K562 (cell line): ENCODE data around the gene ARL6IP6. TPM values are rescaled to one million over a fixed set of nuclear protein-coding genes. Genes with fewer than 3 reads are reported as not detected.

ENCODE experiments used
- CSDE1 ChIP-seq, 2 experiments: fragments of 450-650 bp; IDR thresholded peaks; 2 replicates each; pipeline ENCODE4 v1.6.1; 2016; ENCODE audit warnings: mild to moderate bottlenecking in 1 of 2
- ETV5 ChIP-seq: sonication (generic); formaldehyde crosslinking; IDR thresholded peaks from 2 replicates; pipeline ENCODE4 v1.4.0; 2020; ENCODE audit warnings: low read depth, mild to moderate bottlenecking, missing genetic modification reagents
- EZH2 ChIP-seq: IDR thresholded peaks from 2 replicates; pipeline ENCODE4 v1.6.1; 2012; ENCODE audit warnings: low read depth, mild to moderate bottlenecking, inconsistent platforms, low read length, borderline replicate concordance
- FOXM1 ChIP-seq, 2 experiments: fragments of 450-650 bp in 1 of 2; sonication (generic) in 1 of 2; formaldehyde crosslinking in 1 of 2; IDR thresholded peaks; 2 replicates each; pipeline versions ENCODE4 v1.6.1 to v1.9.0; 2017 to 2022; ENCODE audit warnings: low read depth in 2 of 2, mild to moderate bottlenecking in 2 of 2, missing genetic modification reagents in 1 of 2, moderate library complexity in 1 of 2
- HLTF ChIP-seq: fragments of 450-650 bp; IDR thresholded peaks from 2 replicates; pipeline ENCODE4 v1.6.1; 2016
- ZFP36 ChIP-seq: fragments of 150-350 bp; IDR thresholded peaks from 2 replicates; pipeline ENCODE4 v1.6.1; 2018; ENCODE audit warnings: low read length, low read depth; ENCODE audit not compliant: partially characterized antibody
- polyA plus RNA-seq, 8 experiments: library from polyadenylated mRNA; depleted of rRNA in 4 of 8; stranded (reverse) in 5 of 8; unstranded in 3 of 8; fragments of >200 nt; fragmentation: Nextera tagmentation in 2 of 8; fragmentation: Illumina TruSeq in 1 of 8; extraction: Ambion mirVana in 2 of 8; extraction: Trizol in 1 of 8; gene quantifications; 2 replicates each; pipeline versions ENCODE4 v1.2.1 to v1.2.3, GENCODE V29; 2011 to 2014; ENCODE audit warnings: inconsistent platforms in 1 of 8, missing spikeins in 1 of 8
- total RNA-seq, 7 experiments: library from RNA; depleted of rRNA in 6 of 7; stranded (reverse); fragments of >200 nt in 6 of 7; fragmentation: Illumina TruSeq in 2 of 7; extraction: Trizol in 2 of 7; gene quantifications; 2 replicates each; pipeline versions ENCODE4 v1.2.1 to v1.2.3, GENCODE V29; 2011 to 2021; ENCODE audit warnings: low replicate concordance in 1 of 7
- TF ChIP-seq, protein P1 (sequence below): fragments of 450-650 bp; IDR thresholded peaks from 2 replicates; pipeline ENCODE4 v1.6.1; 2016; ENCODE audit warnings: mild to moderate bottlenecking, moderate library complexity
- TF ChIP-seq, protein P2 (sequence below): conservative IDR thresholded peaks from 2 replicates; pipeline ENCODE4 v1.6.1; 2011; ENCODE audit warnings: low read depth, mild to moderate bottlenecking, low read length; ENCODE audit not compliant: control insufficient read depth
- TF ChIP-seq, protein P3 (sequence below): fragments of 450-650 bp; IDR thresholded peaks from 2 replicates; pipeline ENCODE4 v1.6.1; 2018; ENCODE audit not compliant: partially characterized antibody

Gene ARL6IP6
- total and polyA plus RNA-seq, 9 of the 15 experiments (the other 6 are each of a cell fraction or from before 2014, with no cell fraction given), result 19.2 to 98.5 (median 36.2) TPM

DNA sequence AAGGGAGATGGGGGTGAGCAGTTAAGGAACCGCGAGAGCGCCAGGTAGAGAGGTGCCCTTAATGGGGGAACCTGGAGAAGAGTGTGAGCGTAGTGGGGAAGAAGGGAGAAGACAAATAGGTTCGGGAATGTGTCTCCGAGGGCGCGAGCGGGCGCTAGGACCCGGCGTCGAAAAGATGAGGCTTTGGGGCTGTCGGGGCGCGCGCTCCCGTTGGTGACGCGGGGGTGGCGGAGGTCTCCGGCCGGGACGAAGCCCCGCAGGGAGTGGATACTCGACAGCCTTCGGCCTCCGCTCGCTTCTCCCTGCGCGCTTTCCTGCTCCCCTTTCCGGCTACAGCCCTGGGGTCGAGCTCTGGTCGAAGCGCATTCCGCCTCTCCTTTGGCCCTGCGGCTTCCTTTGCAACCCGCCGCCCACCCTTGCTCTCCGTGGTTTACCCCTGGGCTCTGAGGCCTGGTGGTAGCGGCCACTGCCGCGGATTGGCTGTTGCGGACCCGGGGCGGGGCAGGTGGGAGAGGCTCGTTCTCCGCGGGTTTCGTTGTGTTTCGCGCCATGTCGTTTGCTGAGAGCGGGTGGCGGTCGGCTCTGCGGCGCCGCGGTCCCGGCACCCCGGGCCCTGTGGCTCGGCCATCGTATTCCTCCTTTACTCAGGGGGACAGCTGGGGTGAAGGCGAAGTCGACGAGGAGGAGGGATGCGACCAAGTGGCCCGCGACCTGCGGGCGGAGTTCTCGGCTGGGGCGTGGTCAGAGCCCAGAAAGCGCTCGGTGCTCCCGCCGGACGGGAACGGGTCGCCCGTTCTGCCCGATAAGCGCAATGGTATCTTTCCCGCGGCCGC, at the start of gene ARL6IP6 (continued):
- TF ChIP-seq, protein P1, sequence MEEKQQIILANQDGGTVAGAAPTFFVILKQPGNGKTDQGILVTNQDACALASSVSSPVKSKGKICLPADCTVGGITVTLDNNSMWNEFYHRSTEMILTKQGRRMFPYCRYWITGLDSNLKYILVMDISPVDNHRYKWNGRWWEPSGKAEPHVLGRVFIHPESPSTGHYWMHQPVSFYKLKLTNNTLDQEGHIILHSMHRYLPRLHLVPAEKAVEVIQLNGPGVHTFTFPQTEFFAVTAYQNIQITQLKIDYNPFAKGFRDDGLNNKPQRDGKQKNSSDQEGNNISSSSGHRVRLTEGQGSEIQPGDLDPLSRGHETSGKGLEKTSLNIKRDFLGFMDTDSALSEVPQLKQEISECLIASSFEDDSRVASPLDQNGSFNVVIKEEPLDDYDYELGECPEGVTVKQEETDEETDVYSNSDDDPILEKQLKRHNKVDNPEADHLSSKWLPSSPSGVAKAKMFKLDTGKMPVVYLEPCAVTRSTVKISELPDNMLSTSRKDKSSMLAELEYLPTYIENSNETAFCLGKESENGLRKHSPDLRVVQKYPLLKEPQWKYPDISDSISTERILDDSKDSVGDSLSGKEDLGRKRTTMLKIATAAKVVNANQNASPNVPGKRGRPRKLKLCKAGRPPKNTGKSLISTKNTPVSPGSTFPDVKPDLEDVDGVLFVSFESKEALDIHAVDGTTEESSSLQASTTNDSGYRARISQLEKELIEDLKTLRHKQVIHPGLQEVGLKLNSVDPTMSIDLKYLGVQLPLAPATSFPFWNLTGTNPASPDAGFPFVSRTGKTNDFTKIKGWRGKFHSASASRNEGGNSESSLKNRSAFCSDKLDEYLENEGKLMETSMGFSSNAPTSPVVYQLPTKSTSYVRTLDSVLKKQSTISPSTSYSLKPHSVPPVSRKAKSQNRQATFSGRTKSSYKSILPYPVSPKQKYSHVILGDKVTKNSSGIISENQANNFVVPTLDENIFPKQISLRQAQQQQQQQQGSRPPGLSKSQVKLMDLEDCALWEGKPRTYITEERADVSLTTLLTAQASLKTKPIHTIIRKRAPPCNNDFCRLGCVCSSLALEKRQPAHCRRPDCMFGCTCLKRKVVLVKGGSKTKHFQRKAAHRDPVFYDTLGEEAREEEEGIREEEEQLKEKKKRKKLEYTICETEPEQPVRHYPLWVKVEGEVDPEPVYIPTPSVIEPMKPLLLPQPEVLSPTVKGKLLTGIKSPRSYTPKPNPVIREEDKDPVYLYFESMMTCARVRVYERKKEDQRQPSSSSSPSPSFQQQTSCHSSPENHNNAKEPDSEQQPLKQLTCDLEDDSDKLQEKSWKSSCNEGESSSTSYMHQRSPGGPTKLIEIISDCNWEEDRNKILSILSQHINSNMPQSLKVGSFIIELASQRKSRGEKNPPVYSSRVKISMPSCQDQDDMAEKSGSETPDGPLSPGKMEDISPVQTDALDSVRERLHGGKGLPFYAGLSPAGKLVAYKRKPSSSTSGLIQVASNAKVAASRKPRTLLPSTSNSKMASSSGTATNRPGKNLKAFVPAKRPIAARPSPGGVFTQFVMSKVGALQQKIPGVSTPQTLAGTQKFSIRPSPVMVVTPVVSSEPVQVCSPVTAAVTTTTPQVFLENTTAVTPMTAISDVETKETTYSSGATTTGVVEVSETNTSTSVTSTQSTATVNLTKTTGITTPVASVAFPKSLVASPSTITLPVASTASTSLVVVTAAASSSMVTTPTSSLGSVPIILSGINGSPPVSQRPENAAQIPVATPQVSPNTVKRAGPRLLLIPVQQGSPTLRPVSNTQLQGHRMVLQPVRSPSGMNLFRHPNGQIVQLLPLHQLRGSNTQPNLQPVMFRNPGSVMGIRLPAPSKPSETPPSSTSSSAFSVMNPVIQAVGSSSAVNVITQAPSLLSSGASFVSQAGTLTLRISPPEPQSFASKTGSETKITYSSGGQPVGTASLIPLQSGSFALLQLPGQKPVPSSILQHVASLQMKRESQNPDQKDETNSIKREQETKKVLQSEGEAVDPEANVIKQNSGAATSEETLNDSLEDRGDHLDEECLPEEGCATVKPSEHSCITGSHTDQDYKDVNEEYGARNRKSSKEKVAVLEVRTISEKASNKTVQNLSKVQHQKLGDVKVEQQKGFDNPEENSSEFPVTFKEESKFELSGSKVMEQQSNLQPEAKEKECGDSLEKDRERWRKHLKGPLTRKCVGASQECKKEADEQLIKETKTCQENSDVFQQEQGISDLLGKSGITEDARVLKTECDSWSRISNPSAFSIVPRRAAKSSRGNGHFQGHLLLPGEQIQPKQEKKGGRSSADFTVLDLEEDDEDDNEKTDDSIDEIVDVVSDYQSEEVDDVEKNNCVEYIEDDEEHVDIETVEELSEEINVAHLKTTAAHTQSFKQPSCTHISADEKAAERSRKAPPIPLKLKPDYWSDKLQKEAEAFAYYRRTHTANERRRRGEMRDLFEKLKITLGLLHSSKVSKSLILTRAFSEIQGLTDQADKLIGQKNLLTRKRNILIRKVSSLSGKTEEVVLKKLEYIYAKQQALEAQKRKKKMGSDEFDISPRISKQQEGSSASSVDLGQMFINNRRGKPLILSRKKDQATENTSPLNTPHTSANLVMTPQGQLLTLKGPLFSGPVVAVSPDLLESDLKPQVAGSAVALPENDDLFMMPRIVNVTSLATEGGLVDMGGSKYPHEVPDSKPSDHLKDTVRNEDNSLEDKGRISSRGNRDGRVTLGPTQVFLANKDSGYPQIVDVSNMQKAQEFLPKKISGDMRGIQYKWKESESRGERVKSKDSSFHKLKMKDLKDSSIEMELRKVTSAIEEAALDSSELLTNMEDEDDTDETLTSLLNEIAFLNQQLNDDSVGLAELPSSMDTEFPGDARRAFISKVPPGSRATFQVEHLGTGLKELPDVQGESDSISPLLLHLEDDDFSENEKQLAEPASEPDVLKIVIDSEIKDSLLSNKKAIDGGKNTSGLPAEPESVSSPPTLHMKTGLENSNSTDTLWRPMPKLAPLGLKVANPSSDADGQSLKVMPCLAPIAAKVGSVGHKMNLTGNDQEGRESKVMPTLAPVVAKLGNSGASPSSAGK, result no peak; the same call in 1 of the 2 replicates
- peak; percentile 96 for TF ChIP-seq HLTF
- no peak for TF ChIP-seq CSDE1 (IDR thresholded peaks at IDR 0.05)
- TF ChIP-seq ZFP36, result no peak
- TF ChIP-seq, protein P2, sequence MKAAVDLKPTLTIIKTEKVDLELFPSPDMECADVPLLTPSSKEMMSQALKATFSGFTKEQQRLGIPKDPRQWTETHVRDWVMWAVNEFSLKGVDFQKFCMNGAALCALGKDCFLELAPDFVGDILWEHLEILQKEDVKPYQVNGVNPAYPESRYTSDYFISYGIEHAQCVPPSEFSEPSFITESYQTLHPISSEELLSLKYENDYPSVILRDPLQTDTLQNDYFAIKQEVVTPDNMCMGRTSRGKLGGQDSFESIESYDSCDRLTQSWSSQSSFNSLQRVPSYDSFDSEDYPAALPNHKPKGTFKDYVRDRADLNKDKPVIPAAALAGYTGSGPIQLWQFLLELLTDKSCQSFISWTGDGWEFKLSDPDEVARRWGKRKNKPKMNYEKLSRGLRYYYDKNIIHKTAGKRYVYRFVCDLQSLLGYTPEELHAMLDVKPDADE, result peak; percentile 44
- peak; percentile 99 for TF ChIP-seq FOXM1 (IDR thresholded peaks at IDR 0.05; ENCODE audit: low read depth)
- TF ChIP-seq FOXM1 (CRISPR knock-in tag; IDR thresholded peaks at IDR 0.05; ENCODE audit: low read depth), result 0 out of 2 replicates have a peak, but pooled peaks have one; percentile 79
- peak; percentile 46; the same call in 1 of the 2 replicates for TF ChIP-seq ETV5 (CRISPR knock-in tag)
- no peak for TF ChIP-seq EZH2
- TF ChIP-seq, protein P3, sequence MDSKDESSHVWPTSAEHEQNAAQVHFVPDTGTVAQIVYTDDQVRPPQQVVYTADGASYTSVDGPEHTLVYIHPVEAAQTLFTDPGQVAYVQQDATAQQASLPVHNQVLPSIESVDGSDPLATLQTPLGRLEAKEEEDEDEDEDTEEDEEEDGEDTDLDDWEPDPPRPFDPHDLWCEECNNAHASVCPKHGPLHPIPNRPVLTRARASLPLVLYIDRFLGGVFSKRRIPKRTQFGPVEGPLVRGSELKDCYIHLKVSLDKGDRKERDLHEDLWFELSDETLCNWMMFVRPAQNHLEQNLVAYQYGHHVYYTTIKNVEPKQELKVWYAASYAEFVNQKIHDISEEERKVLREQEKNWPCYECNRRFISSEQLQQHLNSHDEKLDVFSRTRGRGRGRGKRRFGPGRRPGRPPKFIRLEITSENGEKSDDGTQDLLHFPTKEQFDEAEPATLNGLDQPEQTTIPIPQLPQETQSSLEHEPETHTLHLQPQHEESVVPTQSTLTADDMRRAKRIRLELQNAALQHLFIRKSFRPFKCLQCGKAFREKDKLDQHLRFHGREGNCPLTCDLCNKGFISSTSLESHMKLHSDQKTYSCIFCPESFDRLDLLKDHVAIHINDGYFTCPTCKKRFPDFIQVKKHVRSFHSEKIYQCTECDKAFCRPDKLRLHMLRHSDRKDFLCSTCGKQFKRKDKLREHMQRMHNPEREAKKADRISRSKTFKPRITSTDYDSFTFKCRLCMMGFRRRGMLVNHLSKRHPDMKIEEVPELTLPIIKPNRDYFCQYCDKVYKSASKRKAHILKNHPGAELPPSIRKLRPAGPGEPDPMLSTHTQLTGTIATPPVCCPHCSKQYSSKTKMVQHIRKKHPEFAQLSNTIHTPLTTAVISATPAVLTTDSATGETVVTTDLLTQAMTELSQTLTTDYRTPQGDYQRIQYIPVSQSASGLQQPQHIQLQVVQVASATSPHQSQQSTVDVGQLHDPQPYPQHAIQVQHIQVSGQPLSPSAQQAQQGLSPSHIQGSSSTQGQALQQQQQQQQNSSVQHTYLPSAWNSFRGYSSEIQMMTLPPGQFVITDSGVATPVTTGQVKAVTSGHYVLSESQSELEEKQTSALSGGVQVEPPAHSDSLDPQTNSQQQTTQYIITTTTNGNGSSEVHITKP, result peak; percentile 100
